ENCODE results near the gene FAM169A. TPM values are rescaled to one million over a fixed set of nuclear protein-coding genes. Genes with fewer than 3 reads are reported as not detected.
"Not testable (repeated sequence)": the region's sequence is repeated elsewhere in the genome, so short reads cannot be mapped to it uniquely, and the experiment has no call there.

Gene FAM169A
- polyA plus RNA-seq, 1 donor, result 0.76 TPM

DNA sequence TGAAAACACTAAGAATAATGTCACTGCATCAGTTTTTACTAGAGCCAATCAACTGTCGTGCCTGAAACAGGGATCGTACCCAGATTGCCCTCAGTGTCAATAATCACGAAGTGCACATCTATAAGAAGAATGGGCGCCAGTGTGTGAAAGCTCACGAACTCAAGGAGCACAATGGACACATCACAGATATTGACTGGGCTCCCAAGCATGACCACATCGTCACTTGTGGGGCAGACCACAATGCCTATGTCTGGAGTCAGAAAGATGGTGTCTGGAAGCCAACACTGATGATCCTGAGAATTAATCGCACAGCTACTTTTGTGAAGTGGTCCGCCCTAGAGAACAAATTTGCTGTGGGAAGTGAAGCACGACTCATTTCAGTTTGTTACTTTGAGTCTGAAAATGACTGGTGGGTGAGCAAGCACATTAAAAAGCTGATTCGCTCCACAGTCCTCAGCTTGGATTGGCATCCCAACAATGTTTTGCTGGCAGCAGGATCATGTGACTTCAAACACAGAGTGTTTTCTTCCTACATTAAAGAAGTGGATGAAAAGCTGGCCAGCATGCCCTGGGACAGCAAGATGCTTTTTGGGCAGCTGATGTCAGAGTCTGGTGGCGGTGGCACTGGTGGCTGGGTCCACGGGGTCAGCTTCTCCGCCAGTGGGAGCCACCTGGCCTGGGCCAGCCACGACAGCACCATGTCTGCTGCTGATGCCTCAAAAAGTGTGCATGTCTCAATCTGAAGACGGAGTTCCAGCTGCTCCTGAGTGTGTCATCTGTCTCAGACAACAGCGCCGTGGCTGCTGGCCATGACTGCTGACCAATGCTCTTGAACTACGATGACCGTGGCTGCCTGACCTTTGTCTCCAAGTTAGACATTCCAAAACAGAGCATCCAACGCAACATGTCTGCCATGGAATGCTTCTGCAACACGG lies 66.9 kb downstream of the FAM169A start:
- no peak for DNase-seq (ENCODE audit: low read depth)

DNA sequence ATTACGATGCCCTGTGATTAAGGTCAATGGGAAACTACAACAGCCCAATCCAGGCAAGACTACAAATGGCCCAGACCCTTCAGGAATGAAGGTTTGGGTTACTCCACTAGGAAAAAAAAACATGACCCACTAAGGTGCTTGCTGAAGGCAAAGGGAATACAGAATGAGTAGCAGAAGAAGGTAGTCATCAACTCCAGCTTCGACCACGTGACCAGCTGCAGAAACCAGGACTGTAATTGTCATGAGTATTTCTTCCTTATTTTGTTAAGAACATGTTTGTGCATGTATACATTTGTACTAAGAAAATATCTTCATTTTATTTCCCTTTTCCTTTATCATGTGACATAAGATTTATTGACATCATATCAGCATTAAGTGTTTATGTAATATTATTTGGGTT lies 74.5 kb downstream of the FAM169A start:
- DNase-seq (ENCODE audit: low read depth), result not testable (repeated sequence)

DNA sequence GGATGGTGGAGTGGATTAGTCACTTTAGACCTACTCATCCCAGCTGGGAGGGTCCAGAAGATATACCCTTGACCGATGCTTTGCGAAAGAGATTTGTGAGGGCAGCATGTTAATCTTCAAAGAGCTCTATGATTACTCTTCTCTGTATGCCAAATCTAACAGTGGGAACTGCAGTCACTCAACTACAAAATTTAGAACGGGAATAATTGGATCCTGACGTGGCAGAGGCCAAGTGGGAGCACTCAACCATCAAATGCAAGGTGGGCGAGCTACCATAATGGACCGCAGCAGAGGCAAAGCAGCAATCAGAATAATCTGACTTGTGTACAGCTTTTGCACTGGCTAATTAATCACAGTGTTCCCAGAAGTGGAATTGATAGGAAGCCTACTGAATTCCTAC lies 78.8 kb downstream of the FAM169A start:
- no peak for DNase-seq (ENCODE audit: low read depth)

DNA sequence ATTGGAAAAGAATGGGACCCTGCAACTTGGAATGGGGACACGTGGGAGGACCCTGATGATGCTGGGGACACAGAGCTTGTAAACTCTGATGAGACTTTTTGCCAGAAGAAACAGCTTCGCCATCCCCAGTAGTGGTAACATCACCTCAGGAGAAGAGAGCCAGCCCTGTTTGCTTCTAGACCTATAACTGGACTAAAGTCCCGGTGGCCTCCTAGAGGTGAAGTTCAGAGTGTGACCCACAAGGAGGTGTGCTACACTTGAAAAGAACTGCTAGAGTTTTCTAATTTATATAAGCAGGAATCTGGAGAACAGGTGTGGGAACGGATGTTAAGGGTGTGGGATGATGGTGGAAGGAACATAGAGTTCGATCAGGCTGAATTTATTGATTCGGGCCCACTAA lies 79.3 kb downstream of the FAM169A start:
- DNase-seq (ENCODE audit: low read depth), result no peak

DNA sequence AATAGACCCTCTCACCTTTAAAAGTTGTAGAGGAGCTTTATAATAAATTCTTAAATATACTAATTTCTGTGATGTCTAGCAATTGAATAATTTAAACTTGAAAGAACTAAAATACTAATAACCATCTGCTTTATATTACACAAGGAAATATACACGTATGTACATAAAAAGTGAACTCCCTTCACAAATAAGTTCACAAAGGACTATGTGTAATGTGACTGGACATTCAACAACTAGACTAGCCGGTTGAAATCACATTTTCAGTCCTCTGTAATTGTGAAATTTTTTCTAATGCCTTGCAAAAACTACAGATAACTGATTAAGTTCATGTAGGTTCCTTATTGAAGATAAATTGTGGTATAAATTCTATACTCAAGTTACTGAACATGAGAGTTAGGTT lies 87.6 kb downstream of the FAM169A start:
- DNase-seq (ENCODE audit: low read depth), result no peak

DNA sequence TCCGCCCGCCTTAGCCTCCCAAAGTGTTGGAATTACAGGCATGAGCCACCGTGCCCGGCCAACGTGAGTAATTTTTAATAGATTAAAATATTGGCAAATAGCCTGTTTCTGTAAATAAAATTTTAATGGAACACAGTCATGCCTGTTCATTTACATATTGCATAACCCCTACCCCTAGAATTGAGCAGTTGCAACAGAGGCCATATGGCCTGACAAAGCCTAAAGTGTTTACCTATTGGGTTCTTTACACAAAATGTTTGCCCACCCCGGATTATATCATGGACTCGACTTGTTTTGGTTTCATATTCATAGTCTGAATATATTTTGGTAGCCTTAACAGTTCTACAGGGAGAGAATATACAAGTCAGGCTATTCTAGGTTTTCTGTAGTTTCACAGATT lies 93.8 kb downstream of the FAM169A start:
- DNase-seq (ENCODE audit: low read depth), result no peak

DNA sequence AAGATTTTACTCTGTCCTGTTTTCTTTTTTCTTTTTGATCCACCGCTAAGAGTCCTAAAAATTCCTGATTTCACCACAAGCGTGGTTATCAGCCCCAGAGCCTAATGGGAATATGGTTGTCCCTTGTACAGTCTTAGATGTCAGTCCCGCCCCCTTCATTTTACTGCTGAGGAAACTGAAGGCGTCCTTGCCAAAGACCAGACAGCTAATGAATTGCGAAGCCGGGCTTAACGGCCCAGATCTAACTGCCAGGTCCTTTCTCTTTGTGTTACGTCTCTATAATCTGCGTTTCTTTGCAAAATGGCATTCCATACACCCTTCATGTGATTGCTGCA lies 98.6 kb downstream of the FAM169A start:
- no peak for DNase-seq (ENCODE audit: low read depth)

DNA sequence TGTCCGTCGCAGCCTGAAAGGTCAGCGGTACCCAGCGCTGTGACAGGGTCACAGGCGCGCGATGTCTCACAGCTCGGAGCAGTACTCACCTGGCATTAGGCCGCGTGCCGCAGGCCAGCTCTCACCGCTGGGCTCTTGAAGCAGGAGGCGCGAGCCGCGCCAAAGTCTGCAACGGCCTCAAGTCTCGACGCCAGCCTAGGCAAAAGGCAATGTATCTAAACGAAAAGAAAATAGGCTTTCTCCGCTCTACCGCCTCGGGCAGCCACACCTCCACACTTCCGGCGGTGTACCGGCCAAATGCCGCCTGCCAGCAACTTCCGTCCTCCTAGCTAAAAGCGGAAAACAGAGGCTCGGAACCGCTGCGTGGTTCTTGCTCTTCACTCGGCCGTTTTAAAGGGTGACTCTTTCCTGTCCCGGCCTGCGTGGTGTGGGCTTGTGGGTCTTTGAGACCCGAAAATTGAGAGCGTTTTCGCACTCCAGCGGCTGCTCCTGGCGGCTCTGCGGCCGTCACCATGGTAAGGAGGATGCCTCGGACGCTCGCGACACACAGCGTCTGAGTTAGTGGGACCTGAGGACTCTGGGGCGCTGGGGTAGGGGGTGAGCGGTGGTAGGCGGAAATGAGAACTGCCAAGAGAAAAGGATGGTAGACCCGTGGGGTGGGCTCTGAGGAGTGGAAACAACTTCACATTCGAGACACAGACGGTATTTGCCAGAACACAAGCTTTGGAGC lies 99.2 kb downstream of the FAM169A start, which contains the start of the genes GFM2 and NSA2:
Gene GFM2, minus strand, starts transcription at position 269 of the 730 bp plus-strand sequence. CDS start 3,375 bp downstream, outside the sequence.
Gene NSA2, plus strand, starts transcription at position 401 of the 730 bp plus-strand sequence. Its CDS starts 112 bp downstream, at position 513.
- peak; percentile 86 for DNase-seq (ENCODE audit: low read depth)

DNA sequence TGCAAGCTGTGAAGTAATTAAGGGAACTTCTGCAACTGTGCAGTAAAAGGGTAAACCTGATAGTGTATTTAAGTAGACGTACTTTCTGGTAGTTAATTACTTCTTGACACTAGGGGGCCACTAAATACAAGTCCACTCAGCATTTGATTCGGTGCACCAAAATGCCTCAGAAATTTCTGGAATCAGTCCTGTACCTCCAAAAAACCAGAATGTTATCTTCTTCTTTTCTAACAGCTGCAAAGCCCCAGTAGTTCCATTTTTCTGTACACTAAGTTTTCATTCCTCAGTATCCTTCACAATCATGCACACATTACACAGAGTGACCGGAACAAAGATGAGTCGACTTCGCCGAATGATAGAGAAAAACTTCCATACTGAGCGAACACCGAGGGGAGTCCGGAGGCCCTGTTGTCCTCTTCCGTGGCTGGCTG lies 99.8 kb downstream of the FAM169A start:
- no peak for DNase-seq (ENCODE audit: low read depth)

DNA sequence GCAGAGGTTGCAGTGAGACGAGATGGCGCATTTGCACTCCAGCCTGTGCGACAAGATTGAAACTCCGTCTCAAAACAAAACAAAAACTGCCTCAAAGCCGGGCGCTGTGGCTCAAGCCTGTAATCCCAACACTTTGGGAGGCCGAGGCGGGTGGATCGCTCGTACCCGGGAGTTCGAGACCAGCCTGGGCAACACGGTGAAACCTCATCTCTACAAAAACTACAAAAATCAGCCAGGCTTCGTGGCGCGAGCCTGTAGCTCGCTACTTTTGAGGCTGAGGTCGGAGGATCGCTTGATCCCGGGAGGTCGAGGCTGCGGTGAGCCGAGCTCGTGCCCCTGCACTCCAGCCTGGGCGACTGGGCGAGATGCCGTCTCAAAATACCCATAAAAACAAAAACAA lies 100.3 kb downstream of the FAM169A start:
- DNase-seq (ENCODE audit: low read depth), result no peak

DNA sequence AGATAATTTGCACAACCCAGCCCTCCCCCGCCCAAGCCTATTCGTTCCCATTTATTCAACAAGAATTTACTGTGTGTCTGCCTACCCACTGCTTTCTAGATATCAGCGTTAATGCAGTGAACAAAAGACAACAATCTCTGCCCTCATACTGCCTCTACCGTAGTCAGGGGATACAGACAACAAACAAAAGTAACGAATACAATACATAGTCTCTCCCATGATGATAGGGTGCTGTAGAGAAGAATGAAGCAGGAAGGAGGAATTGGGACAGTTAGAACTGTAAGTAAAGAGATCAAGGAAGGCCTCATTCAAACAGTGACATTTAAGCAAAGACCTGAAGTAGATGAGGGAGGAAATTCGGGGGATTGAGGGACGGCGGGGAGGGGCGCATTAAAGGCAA lies 101.0 kb downstream of the FAM169A start:
- DNase-seq (ENCODE audit: low read depth), result no peak

DNA sequence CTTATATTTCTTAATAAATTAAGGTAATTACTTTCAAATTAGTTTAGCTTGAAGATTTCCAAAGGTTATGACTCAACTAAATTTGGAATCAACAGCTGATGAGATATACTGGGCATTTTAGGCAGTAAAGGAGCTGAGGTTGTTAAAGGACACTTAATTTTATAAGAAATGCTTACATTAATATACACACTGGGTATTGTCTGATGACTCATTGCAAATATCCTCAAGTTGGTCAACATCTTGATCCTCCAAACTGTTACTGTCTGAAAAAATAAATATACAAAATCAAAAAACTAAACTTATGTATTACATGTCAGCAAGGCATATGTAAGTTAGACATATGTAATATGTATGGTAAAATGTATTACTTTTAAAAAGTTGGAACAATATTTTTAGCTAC lies 102.7 kb downstream of the FAM169A start:
- no peak for DNase-seq (ENCODE audit: low read depth)

DNA sequence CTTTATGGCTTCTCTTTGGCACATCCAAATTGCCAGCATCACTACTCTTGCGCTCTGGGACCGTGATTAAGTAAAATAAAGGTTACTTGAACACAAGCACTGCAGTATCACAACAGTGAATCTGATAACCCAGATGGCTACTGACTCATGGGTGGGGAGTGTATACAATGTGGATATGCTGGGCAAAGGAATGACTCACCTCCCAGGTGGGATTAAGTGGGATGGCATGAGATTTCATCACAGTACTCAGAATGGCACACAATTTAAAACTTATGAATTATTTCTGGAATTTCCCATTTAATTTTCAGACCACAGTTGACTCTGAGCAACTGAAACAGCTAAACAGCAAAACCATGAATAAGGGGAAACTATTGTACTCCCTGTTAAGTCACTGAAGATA lies 103.6 kb downstream of the FAM169A start:
- no peak for DNase-seq (ENCODE audit: low read depth)

DNA sequence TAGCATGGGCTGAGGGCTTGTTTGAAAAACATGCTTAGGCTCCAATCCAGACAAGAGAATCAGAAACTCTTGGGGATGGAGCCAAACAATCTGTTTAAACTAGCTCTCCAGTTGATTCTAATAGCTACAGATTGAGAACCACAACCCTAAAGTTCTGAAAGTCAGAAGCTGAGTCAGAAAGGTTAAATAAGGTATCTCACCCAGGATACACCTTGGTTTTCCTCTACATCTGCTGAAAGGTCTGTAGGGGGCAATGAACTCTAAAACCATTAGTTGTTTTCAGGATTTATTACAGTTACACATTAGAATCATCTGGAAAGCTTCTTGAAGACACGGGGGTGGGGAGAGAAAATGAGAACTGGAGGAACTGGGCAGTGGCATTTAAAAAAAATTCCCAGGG lies 104.9 kb downstream of the FAM169A start:
- DNase-seq (ENCODE audit: low read depth), result no peak

DNA sequence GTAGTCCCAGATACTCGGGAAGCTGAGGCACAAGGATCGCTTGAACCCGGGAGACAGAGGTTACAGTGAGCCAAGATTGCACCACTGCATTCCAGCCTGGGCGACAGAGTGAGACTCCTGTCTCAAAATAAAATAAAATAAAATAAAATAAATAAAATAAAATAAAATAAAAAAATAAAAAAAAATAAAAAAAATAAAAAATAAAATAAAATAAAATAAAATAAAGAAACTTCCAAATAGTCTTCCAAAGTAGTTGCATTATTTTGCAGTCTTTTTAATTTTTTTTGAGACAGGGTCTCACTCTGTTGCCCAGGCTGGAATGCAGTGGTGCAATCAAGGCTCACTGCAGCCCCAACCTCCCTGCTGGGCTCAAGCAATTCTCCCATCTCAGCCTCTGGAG lies 117.4 kb downstream of the FAM169A start:
- not testable (repeated sequence) for DNase-seq (ENCODE audit: low read depth)

DNA sequence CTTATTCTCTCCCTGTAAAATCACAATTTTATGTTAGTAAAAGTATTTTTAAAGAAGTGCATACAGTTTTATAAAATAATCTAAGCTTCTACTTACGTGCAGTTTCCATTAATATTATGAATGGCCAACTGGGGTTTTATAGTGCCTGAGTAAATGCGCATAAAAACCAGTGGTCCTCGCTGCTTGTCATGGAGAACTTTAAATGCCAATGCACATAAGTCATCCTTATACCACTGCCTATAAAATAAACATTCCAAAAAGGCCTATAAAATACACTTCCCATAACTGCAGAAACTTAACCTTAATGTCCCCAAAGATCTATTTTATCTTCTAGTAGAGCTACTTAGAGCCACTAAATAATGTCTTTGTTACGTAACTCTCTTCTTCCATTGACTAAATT lies 127.8 kb downstream of the FAM169A start:
- DNase-seq (ENCODE audit: low read depth), result no peak

DNA sequence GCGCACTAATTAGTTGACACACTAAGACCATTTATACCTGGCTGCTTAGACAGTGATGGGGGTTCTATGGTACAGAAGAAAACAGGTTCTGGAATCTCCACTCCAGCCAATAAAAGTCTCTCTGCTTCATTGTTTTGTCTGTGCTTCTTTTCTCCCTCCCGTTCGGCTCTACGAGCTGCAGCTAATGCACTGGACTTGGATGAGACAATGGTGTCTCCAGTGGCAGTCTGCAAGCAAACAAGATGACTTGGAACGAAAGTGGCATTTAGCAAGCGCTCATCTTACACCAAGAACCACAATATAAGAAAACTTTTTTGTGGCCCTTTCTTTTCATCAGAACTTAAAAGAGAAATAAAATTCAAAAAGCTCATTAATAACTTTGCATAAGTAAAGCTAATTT lies 129.4 kb downstream of the FAM169A start:
- DNase-seq (ENCODE audit: low read depth), result no peak

Other genes starting within 250 kb of the FAM169A start
- gene ENC1, start 225.7 kb downstream of the FAM169A start, polyA plus RNA-seq (ENCODE audit: insufficient read length), result 22.2 TPM
- 32.1 TPM for gene HEXB, start 181.2 kb downstream of the FAM169A start, polyA plus RNA-seq (ENCODE audit: insufficient read length)
- gene GFM2, start 99.3 kb downstream of the FAM169A start, polyA plus RNA-seq (ENCODE audit: insufficient read length), result 19.1 TPM
- 250 TPM for gene NSA2, start 99.1 kb downstream of the FAM169A start, polyA plus RNA-seq (ENCODE audit: insufficient read length)
- gene GCNT4, start 186.2 kb upstream of the FAM169A start, polyA plus RNA-seq (ENCODE audit: insufficient read length), result 0.15 TPM

All from forelimb muscle (tissue), 1 donor.